NCI-H446 treated with DMSO at 0.1 percent for 48 hours (cell line): Measurements from ENCODE around the gene CDK3.

Experiments used
- DNase-seq: peaks from one replicate; lab custom pipeline; 2025; lab: John Stamatoyannopoulos, UW

CDK3 gene

DNA sequence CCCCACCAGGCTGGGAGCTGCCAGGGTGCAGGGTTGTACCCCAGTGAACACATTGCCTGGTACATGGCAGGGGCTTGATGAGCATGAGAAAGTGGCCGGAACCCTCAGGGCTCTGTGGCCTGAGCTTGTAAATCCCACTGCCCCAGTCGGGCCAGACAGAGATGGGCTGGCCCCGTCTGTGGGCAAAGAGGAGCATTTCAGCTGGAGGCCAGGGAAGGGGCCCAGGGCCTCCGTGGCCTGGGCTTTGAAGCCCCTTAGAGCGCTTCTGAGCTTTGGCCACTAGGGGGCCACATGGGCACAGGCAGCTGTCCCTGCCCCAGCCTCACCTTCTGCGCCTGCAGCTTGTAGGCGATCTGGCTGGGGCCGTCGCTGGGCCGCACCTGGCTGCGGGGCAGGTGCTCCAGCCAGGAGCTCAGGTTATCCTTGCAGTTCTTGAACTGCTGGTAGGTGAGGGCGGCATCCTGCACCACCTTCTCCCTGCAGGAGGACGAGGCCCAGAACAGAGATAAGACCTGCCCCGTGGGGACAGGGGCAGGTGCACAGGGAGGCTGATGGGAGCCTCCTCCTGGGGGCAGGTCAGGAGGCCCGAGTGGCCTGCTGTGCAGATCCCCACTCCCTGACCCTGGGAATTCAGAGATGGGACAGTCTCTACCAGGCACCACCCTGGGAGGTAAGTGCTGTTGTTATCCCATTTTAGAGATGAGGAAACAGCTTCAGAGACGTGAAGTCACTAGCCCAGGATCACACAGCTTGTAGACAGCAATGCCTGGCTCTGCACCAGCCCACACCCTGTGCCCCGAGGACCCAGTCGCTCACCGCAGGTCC is 13.7 kb downstream of the CDK3 start:
- peak; percentile 16 for DNase-seq

DNA sequence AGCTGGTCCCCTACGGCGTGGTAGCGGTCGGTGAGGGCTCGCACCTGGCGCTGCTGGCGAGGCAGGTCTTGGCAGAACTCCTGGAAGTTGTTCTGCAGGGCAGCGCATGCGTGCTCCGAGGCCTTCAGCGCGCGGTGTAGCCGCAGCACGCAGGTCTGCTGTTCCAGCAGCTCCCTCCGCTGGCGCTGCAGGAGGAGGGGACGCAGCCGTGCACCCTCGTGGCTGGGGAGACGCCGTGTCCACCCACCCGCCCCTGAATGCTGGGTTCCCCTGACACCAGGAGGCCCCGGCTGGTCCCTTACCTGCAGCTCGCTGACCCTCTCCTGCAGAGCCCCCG is 14.2 kb downstream of the CDK3 start:
- DNase-seq = no peak

DNA sequence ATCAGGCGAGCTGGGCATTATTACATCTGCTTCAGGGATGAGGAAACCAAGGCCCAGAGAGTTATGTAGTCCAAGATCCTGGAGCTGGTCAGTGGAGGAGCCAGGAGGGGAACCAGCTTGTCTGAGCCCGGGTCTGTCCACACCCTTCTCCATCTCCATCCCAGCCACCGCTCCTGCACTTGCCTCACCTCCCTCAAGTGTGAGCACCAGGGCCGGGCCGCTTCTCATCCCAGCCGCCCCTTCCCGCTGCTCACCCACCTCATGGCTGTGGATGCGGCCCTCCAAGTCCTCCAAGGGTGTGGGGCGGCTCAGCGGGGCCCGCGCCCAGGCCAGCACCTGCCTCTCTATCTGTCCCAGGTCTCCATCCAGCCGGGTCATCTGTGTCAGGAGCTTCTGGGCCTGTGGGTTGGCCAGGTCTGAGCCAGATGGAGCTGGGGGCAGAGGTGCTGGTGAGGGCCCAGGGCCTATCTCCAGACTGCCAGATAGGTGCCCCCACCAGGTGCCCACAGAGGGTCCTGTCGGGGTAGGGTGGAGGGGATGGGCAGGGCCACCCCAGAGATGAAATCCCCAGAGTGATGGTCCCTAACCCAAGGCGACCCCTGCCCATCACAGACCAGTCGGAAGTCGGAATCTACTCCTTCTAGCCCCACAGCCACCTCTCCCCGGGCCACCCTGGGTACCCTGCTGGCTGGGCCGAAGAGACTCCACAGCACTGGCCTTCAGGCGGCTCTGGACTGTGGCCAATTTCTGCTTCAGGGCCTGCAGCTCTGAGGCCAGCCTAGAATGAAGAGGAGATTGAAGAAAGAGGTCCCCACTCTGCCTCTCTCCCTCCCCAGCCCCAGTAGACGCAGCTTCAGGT is 17.1 kb downstream of the CDK3 start:
- no peak for DNase-seq

- DNase-seq = no peak
These were observed 17.7 kb downstream of the CDK3 start for GRCh38 chr17:76018340-76018680.

- no peak for DNase-seq
These were observed 18.1 kb downstream of the CDK3 start for GRCh38 chr17:76018801-76019200.

DNA sequence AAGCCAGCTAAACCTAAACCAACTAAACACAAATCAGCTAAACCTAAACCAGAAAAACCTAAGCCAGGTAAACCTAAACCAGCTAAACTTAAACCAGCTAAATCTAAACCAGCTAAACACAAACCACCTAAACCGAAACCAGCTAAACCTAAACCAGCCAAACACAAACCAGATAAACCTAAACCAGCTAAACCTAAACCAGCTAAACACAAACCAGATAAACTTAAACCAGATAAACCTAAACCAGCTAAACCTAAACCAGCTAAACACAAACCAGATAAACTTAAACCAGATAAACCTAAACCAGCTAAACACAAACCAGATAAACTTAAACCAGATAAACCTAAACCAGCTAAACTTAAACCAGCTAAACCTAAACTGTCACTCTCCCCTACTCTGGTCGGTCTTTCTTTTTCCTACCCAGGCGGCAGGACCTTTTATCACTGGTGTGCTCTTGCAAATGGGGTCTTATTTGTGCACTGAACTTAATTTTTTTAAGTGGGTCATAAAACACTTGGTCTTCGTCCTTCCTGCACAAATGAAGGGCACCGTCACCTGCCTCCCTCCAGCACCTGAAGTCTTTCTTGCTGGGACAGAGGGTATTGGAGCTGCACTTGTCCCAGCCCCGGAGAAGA is 19.3 kb downstream of the CDK3 start:
- no peak for DNase-seq

GRCh38 chr17:76022285-76022684 is 21.6 kb downstream of the CDK3 start:
- no peak for DNase-seq

DNA sequence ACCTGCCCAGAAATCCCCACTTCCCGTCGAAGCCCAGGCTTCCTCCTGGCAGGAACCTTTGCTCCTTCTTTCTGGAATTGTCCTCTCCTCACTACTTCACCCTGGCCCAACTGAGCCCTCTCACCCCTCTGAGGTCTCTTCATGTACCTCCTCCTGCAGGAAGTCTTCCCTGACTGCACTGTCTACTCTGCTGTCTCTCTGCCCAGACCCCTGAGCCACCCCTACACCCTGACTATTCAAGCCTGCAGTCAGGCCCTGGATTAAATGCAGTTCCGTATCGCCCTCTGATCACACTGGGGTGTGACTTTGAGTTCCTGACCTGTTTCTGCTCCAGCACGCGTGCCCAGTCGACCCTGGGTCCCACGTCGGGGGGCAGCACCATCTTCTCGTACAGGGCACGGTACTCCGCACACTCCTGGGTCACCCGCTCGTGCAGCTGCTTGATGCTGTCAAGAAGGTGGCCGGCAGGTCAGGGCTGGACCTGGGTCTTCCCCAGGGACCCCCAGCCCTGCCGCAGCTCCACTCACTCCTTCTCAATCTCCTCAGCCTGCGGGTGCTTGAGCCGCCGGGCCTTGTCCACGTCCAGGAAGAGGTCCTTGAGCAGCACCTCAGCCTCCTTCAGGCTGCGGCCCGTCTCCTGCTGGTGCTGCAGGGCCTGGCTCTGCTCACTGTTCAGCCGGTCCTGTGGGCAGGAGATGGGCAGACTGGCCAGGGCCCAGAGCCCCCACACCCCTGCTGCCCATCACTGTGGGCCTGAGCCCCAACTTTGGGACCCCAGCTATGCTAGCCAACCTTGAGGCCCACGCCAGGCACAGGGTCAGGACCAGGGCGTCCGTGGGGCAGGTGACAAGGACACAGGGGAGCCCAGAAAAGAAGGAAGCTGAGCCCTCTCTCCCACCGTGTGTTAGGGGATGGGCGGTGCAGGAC is 22.6 kb downstream of the CDK3 start:
- no peak for DNase-seq

GRCh38 chr17:76023900-76024237 is 23.2 kb downstream of the CDK3 start:
- no peak for DNase-seq

DNA sequence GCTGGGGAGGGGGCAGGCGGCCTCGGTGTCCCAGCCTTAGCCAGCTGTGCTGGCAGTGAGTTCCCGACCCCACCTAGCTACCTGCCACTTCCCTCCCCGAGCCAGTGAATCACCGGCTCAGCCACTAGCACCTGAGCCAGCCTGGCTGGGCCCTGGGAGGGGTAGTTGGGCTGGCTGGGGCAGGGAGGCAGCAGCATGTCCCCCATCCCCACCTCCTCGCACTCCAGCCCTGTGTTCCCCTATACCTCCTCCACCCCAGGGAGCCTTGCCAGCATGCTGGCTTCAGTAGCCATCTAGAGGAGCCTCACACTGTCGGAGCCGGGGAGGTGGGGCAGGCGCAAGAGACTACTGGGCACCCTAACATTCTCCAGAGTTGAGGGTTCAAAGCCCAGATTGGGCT is 23.7 kb downstream of the CDK3 start:
- no peak for DNase-seq

DNA sequence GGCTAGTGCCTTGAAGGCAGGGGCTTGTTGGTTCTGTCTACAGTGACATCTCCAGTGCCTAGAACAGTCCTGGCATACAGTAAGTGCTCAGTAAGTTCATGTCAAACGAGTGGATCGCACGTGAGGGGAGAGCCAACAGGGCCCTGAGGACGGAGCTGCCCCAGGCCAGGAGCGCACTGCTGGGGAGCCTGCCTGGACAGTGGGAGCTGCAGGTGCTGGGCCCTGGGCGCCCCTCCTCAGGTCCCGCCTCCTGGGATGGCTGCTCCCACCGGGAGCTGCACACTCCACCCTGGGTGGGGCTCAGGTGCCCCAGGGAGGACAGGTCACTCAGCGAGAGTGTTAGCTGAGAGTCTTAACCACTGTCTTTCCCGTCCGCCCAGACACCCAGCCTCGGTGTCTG is 24.6 kb downstream of the CDK3 start:
- DNase-seq = no peak

- no peak for DNase-seq
These were observed 26.1 kb downstream of the CDK3 start for GRCh38 chr17:76026714-76027158.

DNA sequence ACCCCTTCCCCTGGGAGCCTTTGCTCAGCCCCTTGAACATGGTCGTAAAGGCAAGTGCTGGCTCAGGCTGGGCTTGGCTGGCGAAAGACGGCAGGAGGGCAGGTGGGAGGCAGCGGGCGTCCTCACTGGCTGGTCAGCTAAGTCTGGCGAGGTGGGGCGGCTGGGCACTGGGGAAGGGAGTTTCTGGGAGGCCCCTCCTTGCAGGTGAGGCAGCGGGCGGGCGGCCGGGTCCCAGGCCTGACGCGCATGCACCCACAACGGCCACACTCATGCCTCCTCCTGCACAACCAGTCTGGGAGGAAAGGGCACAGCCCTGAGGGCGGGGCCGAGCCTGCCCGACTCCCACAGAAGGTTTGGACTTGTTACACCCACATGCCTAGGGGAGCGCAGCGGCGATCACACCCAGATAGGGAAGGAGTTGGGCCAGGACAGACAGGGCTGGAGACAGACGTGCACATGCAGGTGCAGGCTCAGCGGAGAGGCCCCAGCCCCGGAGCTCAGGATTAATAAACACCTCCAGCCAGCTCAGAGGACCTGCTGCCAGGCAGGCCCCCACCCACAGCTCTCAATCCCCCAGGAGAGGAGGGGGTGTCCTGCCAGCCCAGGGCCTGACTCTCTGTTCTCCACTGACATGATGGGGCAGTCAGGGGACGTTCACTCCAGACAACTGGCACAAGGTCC is 26.6 kb downstream of the CDK3 start, which contains the start of gene EVPL:
Gene EVPL (minus strand): TSS at position 148 of the 681 bp plus-strand sequence. CDS start 108 bp downstream, at position 40.
- no peak for DNase-seq

DNA sequence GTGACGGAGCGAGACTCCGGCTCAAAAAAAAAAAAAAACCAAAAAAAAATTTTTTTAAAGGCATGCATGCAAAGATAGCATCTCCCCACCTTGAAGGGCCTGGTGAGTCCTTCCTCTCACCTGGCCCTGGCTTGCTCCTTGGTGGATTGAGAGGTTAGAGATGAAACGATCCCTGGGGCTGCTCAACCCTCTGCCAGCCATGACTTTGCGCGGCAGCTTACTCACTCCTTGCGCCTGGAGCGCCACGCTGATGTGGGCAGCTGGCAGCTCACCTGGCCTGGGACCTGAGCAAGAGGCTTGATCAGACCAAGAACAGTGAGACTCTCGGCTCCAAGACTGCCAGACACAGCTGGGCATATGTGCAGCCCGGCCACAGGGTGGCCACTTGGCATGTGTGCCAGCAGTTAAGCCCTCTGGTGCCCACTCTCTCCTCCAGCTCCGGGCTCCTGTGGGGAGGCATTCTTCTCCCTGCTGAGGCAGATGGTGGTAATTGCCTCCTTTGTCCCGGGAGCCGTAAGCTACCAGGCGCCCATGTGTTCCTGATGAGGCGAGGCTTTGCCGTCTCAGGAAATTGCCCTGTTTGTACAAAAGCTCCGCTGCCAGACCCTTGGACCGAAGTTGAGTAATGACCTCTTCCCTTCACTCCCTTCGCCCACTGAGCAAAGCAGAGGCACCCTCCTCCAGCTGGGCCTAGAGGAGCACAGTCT is 31.6 kb downstream of the CDK3 start:
- peak; percentile 3 for DNase-seq

DNA sequence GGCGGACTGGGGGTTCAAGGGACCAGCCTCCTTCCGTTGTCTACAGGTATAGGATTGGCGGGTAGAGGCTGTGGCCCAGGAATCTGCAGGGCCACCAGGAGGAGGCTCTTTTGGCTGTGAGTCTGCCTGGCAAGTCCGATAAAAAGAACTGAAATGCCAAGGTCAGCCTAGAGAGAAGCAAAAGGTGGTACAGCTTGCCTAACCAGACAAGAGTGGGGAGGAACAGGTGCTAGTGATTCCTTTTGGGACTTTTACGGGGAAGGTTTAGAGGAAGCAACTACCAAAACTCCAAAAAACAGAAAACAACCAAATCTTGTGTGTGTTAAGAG is 32.1 kb downstream of the CDK3 start:
- no peak for DNase-seq

DNA sequence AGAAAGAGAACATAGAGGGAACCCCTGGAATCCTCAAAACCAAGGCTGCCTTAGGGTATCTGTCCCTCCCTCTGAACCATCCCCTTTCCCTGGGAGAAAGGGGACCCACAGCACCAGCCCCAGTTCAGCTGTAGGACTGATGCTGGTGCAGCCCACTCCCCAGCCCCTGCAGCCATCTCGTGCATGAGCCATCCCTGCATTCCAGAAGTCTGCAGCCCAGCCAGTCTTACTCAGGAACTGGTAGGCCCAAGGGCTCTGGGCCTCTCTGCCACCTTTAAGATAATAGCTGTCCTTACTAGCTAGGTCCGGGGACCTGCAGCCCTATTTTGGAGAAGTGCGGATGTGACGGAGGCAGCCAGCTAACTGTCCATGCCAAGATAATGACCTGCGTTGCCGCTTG is 32.5 kb downstream of the CDK3 start:
- DNase-seq = no peak

DNA sequence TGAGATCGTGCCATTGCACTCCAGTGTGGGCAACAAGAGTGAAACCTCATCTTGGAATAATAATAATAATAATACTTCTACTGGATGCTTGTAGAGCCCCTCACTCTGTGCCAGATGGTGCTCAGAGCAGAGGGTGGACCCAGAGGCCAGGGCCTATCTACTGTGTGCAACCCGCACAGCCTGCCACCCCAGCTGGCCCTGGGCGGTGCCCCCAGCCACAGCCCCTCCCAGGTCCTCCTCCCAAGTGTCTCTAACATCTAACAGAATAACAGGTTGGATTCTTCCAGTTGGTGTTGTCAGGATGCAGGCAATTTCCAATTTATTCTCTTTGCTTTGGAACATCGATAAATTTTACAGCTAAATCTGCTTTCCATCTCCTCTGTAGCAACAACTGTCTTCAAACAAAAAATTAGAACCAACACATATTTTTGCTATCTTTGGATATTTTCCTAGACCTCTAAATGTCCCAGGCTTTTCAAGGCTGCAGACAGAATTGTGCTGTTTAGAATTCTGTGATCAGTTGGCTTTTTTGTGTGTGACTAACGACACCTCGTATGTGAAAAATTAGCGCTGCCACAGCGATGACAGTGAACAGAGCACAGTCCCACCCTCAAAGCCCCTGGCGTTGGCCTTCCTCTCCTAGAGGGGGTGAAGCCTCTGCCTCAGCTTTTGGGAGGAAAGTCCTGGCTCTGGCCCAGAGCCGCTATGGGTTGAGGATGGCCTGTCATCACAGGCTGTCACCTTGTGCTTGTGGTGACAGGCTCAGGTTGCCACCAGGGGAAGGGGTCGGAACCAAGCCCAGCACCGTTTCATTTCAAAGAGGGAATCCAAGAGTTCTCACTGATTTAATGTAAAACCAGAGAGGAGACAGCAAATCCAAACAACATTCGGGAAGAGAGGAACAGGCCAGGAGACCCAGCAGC is 34.0 kb downstream of the CDK3 start:
- DNase-seq = no peak

GRCh38 chr17:76036497-76037261 is 36.0 kb downstream of the CDK3 start:
- DNase-seq = no peak

DNA sequence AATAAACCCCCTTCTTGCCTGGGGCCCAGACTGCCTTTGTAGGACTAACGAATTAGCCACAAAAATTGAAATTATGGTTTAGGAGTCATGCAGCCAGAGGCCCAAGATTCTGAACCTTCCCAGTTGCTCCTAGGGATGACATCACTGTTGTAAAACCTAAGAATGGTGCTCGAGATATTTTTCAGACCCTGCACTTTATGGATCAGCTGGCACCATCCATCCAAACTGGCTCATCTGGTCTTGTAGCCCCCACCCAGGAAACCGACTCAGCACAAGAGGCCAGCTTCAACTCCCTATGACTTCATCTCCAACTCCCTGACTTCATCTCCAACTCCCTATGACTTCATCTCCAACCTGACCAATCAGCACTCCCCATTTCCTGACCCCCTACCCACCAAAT is 37.4 kb downstream of the CDK3 start:
- DNase-seq = no peak
